ENCODE results near the gene FLT1.

The FLT1 gene

GRCh38 chr13:28318496-28318895, 176.4 kb downstream of the FLT1 start:
- ChIA-PET CTCF (interaction anchor here (1.0 kb wide), 1 partner anchor 317 kb away, joined by 3 read pairs; no protein-coding TSS in a partner anchor), POLR2A (no interaction called here)
- TF ChIP-seq SCRT1 (tag by site-specific recombination; IDR thresholded peaks at IDR 0.05; ENCODE audit: borderline replicate concordance) (0 out of 2 replicates have a peak, but pooled peaks have one; percentile 38), SCRT2 (tag by site-specific recombination; IDR thresholded peaks at IDR 0.05) (peak; percentile 84), GLIS2 (tag by site-specific recombination; IDR thresholded peaks at IDR 0.05) (no peak)
- Histone ChIP-seq H3K36me3 (ENCODE audit: control insufficient read depth in 2 of 2, insufficient read depth in 1 of 2, low read length in 2 of 2) (no peaks in the 10 kb centered on the region), H3K27ac (ENCODE audit: extremely low read depth, low read depth, low read length) (no peak overlapping the region), H3K4me1 (ENCODE audit: control insufficient read depth, insufficient read depth, low read length) (no peaks in the 10 kb centered on the region), H3K4me3 (ENCODE audit: low read depth, low read length) (no peak overlapping the region), H3K9me3 (ENCODE audit: control insufficient read depth, insufficient read depth, low read depth, low read length) (no peaks in the 10 kb centered on the region)

GRCh38 chr13:28316836-28317235, 178.1 kb downstream of the FLT1 start:
- Histone ChIP-seq H3K36me3 (ENCODE audit: control insufficient read depth in 2 of 2, insufficient read depth in 1 of 2, low read length in 2 of 2) (no peaks in the 10 kb centered on the region), H3K9me3 (ENCODE audit: control insufficient read depth, insufficient read depth, low read depth, low read length) (no peaks in the 10 kb centered on the region), H3K27ac (ENCODE audit: extremely low read depth, low read depth, low read length) (no peak overlapping the region), H3K4me1 (ENCODE audit: control insufficient read depth, insufficient read depth, low read length) (no peaks in the 10 kb centered on the region), H3K4me3 (ENCODE audit: low read depth, low read length) (no peak overlapping the region)
- ChIA-PET CTCF (no interaction called here), POLR2A (no interaction called here)
- no peak for TF ChIP-seq ZNF571 (tag by site-specific recombination; IDR thresholded peaks at IDR 0.05)
- TF ChIP-seq PRDM6 (tag by site-specific recombination; IDR thresholded peaks at IDR 0.05), result no peak
- no peak for TF ChIP-seq ZBTB49 (tag by site-specific recombination; IDR thresholded peaks at IDR 0.05; ENCODE audit: low read depth)
- no peak for TF ChIP-seq ZNF184 (tag by site-specific recombination; IDR thresholded peaks at IDR 0.05)
- no peak for TF ChIP-seq ZNF169 (tag by site-specific recombination; IDR thresholded peaks at IDR 0.05)
- no peak for TF ChIP-seq YY2 (tag by site-specific recombination; IDR thresholded peaks at IDR 0.05)
- no peak for TF ChIP-seq OVOL3 (tag by site-specific recombination; IDR thresholded peaks at IDR 0.05)
- TF ChIP-seq ZNF214 (tag by site-specific recombination; IDR thresholded peaks at IDR 0.05; ENCODE audit: borderline replicate concordance), result no peak
- TF ChIP-seq ZNF670 (tag by site-specific recombination; IDR thresholded peaks at IDR 0.05; ENCODE audit: low read depth), result no peak
- TF ChIP-seq SP7 (tag by site-specific recombination; IDR thresholded peaks at IDR 0.05), result no peak
- no peak for TF ChIP-seq ZNF398 (tag by site-specific recombination; IDR thresholded peaks at IDR 0.05)
- no peak for TF ChIP-seq ZNF211 (tag by site-specific recombination; IDR thresholded peaks at IDR 0.05; ENCODE audit: low read depth)
- TF ChIP-seq KLF16 (tag by site-specific recombination; IDR thresholded peaks at IDR 0.05), result no peak
- no peak for TF ChIP-seq REST (tag by site-specific recombination; IDR thresholded peaks at IDR 0.05)
- TF ChIP-seq ZNF280D (tag by site-specific recombination; IDR thresholded peaks at IDR 0.05), result no peak
- no peak for TF ChIP-seq TSHZ1 (tag by site-specific recombination; IDR thresholded peaks at IDR 0.05; ENCODE audit: borderline replicate concordance)
